ENCODE results near the gene TBRG1.

Gene TBRG1

DNA sequence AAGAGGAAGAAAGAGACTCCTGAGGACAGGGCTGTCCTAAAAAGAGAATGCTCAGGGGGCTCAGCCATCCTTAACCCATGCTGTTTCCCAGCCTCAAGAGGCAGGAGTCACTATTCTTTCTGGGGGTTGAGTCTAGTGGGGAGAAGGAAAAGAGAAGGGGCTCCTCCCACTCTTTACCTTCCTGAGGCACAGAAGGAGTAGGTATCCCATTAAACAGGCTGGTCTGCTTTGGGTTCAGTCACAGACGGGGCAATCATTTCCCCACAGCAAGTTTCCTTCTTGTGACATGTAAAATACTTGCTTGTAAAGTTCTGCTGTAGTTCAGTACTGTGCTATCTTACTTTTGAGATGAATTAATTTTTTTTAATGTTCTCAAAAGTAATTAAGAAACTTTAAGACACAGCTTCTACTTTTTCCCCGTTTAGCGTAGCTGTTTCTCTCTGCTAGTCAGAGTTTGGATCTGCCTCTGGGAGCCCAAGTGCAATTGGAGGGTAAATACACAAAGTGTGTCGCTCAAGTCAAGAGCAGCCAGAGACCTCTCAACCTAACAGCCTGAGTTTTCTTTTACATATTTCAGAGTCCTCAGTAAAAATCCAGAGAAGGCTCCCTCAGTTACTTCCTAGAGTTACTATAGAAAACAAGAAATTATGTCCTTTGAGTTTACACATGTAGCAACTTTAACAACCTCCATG lies 37.8 kb upstream of the TBRG1 start:
- TF ChIP-seq, protein P1, sequence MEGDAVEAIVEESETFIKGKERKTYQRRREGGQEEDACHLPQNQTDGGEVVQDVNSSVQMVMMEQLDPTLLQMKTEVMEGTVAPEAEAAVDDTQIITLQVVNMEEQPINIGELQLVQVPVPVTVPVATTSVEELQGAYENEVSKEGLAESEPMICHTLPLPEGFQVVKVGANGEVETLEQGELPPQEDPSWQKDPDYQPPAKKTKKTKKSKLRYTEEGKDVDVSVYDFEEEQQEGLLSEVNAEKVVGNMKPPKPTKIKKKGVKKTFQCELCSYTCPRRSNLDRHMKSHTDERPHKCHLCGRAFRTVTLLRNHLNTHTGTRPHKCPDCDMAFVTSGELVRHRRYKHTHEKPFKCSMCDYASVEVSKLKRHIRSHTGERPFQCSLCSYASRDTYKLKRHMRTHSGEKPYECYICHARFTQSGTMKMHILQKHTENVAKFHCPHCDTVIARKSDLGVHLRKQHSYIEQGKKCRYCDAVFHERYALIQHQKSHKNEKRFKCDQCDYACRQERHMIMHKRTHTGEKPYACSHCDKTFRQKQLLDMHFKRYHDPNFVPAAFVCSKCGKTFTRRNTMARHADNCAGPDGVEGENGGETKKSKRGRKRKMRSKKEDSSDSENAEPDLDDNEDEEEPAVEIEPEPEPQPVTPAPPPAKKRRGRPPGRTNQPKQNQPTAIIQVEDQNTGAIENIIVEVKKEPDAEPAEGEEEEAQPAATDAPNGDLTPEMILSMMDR (conservative IDR thresholded peaks at IDR 0.05; ENCODE audit: low read depth, low read length) = no peak
- no peak for DNase-seq (ENCODE audit: low read depth)
- H3K4me3 ChIP-seq (ENCODE audit: low read depth, low read length) = no peak overlapping the region

DNA sequence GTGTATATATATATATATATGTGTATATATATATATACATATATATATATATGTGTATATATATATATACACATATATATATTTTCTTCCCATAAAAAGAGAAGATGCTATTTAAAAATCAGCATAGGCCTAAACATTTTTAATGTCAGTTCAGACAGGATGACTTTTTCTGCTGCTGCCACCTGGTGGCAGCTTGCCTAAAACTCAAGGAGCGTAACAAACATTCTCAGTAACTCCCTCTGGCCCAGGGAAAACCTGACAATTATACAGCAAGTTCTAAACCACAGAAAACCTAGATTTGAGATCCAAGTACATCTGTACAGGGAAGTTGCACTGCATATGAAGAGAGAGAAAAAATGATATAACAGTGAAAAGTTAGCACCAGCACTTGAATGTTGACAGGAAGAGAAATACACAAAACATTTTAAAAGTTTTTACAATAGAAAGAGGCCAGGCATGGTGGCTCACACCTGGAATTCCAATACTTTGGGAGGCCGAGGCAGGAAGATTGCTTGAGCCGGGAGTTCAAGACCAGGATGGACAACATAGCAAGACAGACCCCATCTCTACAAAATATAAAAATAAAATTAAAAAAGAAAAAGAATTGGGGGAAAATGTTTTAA lies 36.3 kb upstream of the TBRG1 start:
- DNase-seq (ENCODE audit: low read depth) = peak; percentile 86
- TF ChIP-seq, protein P1 (conservative IDR thresholded peaks at IDR 0.05; ENCODE audit: low read depth, low read length) = peak; percentile 84

DNA sequence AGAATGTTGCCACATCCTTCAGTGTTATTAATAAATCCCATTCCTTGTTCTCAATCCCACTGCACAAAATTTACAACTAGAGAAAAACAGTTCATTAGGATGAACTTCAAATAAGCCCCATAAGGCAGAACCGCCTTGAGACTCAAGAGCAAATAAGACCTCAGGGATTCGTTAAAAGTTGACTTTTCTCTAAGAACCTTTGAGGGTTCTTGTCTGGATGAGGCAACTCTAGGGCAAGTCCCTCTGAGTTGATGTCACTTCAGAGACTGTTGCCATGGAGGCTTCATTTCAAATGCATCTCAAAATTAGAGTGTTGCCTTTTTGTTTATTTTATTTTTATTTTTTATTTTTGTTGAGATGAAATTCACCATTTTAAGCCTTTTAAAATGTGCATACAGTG lies 31.2 kb upstream of the TBRG1 start:
- no peak for DNase-seq (ENCODE audit: low read depth)
- H3K4me3 ChIP-seq (ENCODE audit: low read depth, low read length) = no peak overlapping the region
- TF ChIP-seq, protein P1 (conservative IDR thresholded peaks at IDR 0.05; ENCODE audit: low read depth, low read length) = no peak

More for the DNA sequence above, 36.3 kb upstream of the TBRG1 start:
- H3K4me3 ChIP-seq (ENCODE audit: low read depth, low read length) = no peak overlapping the region

DNA sequence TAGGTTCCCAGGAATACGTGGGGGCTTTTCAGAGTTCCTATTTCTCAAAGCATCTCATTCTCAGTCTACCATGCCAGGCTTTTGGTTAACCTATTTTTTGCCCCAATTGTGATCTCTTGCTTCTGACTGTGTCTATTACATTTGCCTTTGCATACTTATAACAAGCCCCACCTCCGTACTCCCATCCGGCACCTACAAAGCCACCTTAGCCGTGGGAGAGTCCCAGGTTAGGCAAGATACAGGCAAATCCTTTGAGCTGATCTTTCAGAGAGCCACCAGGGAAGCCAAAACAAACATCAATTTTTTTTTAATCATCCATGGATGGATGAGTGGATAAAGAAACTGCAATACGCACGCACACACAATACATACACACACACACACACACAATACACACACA lies 30.0 kb upstream of the TBRG1 start:
- H3K4me3 ChIP-seq (ENCODE audit: low read depth, low read length) = no peak overlapping the region
- DNase-seq (ENCODE audit: low read depth) = no peak
- TF ChIP-seq, protein P1 (conservative IDR thresholded peaks at IDR 0.05; ENCODE audit: low read depth, low read length) = no peak

DNA sequence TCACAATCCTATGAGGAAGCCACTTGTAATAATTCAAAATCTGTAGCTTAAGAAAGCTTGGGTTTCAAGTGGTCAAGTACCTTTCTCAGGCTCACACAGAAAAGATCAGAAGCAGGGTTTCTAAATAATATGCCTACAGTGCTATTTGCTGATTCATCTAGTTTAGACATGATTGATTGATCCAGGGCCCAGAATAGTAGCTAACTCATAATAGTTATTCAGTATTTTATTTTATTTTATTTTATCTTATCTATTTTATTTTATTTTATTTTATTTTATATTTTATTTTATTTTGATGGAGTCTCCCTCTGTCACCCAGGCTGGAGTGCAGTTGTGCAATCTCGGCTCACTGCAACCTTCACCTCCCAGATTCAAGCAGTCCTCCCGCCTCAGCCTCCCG lies 27.4 kb upstream of the TBRG1 start:
- DNase-seq (ENCODE audit: low read depth) = no peak
- no peak overlapping the region for H3K4me3 ChIP-seq (ENCODE audit: low read depth, low read length)
- TF ChIP-seq, protein P1 (conservative IDR thresholded peaks at IDR 0.05; ENCODE audit: low read depth, low read length) = no peak

DNA sequence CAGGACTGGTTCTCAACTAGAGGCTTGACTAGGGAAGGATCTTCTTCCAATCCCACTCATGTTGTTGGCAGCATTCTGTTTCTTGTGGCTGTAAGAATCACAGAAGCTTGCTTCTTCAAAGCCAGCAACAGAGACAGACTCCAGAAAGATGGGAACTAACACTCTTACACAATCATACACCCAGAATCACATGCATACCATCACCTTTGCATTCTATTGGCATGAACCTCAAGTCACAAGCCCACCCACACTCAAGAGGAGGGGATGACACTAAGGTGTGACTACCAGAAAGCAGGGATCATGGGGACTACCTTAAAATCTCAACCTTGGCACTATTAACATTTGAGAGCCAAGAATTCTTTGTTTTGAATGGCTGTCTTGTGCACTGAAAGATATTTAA lies 25.0 kb upstream of the TBRG1 start:
- no peak overlapping the region for H3K4me3 ChIP-seq (ENCODE audit: low read depth, low read length)
- TF ChIP-seq, protein P1 (conservative IDR thresholded peaks at IDR 0.05; ENCODE audit: low read depth, low read length) = no peak
- DNase-seq (ENCODE audit: low read depth) = no peak

Data from choroid plexus epithelial cell (primary cell).